Epithelial cell of proximal tubule (primary cell): ENCODE results near the gene TMEM225B. TPM values are rescaled to one million over a fixed set of nuclear protein-coding genes. Genes with fewer than 3 reads are reported as not detected.
"Not testable (repeated sequence)": the region's sequence is repeated elsewhere in the genome, so short reads cannot be mapped to it uniquely, and the experiment has no call there.

Experiments
- DNase-seq: peaks from one replicate; pipeline ENCODE4 v3.0.0-alpha.2; 2011; ENCODE audit warnings: low read depth
- H3K4me3 ChIP-seq: 2 replicates; pipeline ENCODE4 v1.5.1; 2011; ENCODE audit warnings: low read depth, mild to moderate bottlenecking, low read length
- CTCF ChIP-seq: conservative IDR thresholded peaks from 2 replicates; pipeline ENCODE4 v1.5.1; 2012; ENCODE audit warnings: low read depth, mild to moderate bottlenecking, low read length
- total RNA-seq: library from RNA; depleted of rRNA; stranded (reverse); fragments of >200 nt; gene quantifications from 2 replicates; pipeline ENCODE4 v1.2.3, GENCODE V29; 2015

Gene TMEM225B
- total RNA-seq, 1 donor from 2014 or later = 0.17 TPM

- no peak for DNase-seq
- TF ChIP-seq CTCF = no peak
- H3K4me3 ChIP-seq = no peak overlapping the region
Observed at GRCh38 chr7:99628471-99629465, 30.7 kb downstream of the TMEM225B start.

GRCh38 chr7:99629643-99630042, 31.6 kb downstream of the TMEM225B start:
- DNase-seq = no peak
- no peak for TF ChIP-seq CTCF
- no peak overlapping the region for H3K4me3 ChIP-seq

GRCh38 chr7:99631295-99632109, 33.4 kb downstream of the TMEM225B start:
- DNase-seq = no peak
- TF ChIP-seq CTCF = peak; percentile 79
- H3K4me3 ChIP-seq = no peak overlapping the region

GRCh38 chr7:99637414-99637813, 39.3 kb downstream of the TMEM225B start:
- not testable (repeated sequence) for DNase-seq

GRCh38 chr7:99638731-99639130, 40.7 kb downstream of the TMEM225B start:
- no peak for DNase-seq
- no peak for TF ChIP-seq CTCF
- H3K4me3 ChIP-seq = no peak overlapping the region

More at GRCh38 chr7:99637414-99637813, 39.3 kb downstream of the TMEM225B start:
- not testable (repeated sequence) for H3K4me3 ChIP-seq

GRCh38 chr7:99639267-99639666, 41.2 kb downstream of the TMEM225B start:
- H3K4me3 ChIP-seq = no peak overlapping the region
- DNase-seq = no peak
- TF ChIP-seq CTCF = no peak

GRCh38 chr7:99642027-99642426, 44.0 kb downstream of the TMEM225B start:
- no peak for DNase-seq
- TF ChIP-seq CTCF = no peak

More at GRCh38 chr7:99642027-99642426, 44.0 kb downstream of the TMEM225B start:
- H3K4me3 ChIP-seq = no peak overlapping the region
